CD4-positive, CD25-positive, alpha-beta regulatory T cell (primary cell): ENCODE results near the gene TMPRSS4. TPM values are rescaled to one million over a fixed set of nuclear protein-coding genes. Genes with fewer than 3 reads are reported as not detected.

Experiments
- ATAC-seq, 2 donors: fragments of 150-1000 bp; cut with Tn5 transposase; one replicate each; pipeline ENCODE4 v1.10.0; 2021; ENCODE audit warnings: low read depth in 2 of 2, moderate number of reproducible peaks in 2 of 2, moderate library complexity in 1 of 2
- DNase-seq, 3 donors: peaks; one replicate each; pipeline versions ENCODE4 v3.0.0 to v3.0.0-alpha.2; 2012 to 2022; ENCODE audit warnings: mixed read lengths in 1 of 3
- H3K27ac ChIP-seq: one replicate; pipeline ENCODE4 v1.7.0; 2013; ENCODE audit warnings: mild to moderate bottlenecking, low read length; ENCODE audit not compliant: insufficient read depth, poor library complexity, severe bottlenecking
- H3K27me3 ChIP-seq: one replicate; pipeline ENCODE4 v1.7.0; 2013; ENCODE audit warnings: low read length; ENCODE audit not compliant: control insufficient read depth, insufficient read depth
- H3K36me3 ChIP-seq: one replicate; pipeline ENCODE4 v1.7.0; 2013; ENCODE audit warnings: mild to moderate bottlenecking, low read length, moderate library complexity; ENCODE audit not compliant: control insufficient read depth, insufficient read depth
- H3K4me1 ChIP-seq: 2 replicates; pipeline ENCODE4 v1.7.0; 2013; ENCODE audit warnings: mild to moderate bottlenecking, low read length; ENCODE audit not compliant: insufficient read depth, control insufficient read depth, poor library complexity, severe bottlenecking
- H3K4me3 ChIP-seq: one replicate; pipeline ENCODE4 v1.7.0; 2013; ENCODE audit warnings: low read depth, mild to moderate bottlenecking, low read length, moderate library complexity
- H3K9me3 ChIP-seq, 2 experiments: 1 replicate in 1 of 2; 2 replicates in 1 of 2; pipeline ENCODE4 v1.7.0; 2013; ENCODE audit warnings: low read length in 2 of 2, mild to moderate bottlenecking in 1 of 2, moderate library complexity in 1 of 2; ENCODE audit not compliant: control insufficient read depth in 2 of 2
- H3K27ac Mint-ChIP-seq, 3 donors: one replicate each; pipeline ENCODE4 v1.8.0; 2020 to 2022; ENCODE audit warnings: mild to moderate bottlenecking in 3 of 3, mixed read lengths in 3 of 3, moderate library complexity in 2 of 3
- H3K27me3 Mint-ChIP-seq: one replicate; pipeline ENCODE4 v1.8.0; 2022; ENCODE audit warnings: mild to moderate bottlenecking, mixed read lengths
- H3K36me3 Mint-ChIP-seq: one replicate; pipeline ENCODE4 v1.8.0; 2020; ENCODE audit warnings: mixed read lengths
- H3K4me1 Mint-ChIP-seq, 4 donors: one replicate each; pipeline ENCODE4 v1.8.0; 2020 to 2022; ENCODE audit warnings: mixed read lengths in 4 of 4, mild to moderate bottlenecking in 1 of 4
- H3K4me3 Mint-ChIP-seq, 4 donors: one replicate each; pipeline ENCODE4 v1.8.0; 2020 to 2022; ENCODE audit warnings: mild to moderate bottlenecking in 4 of 4, mixed read lengths in 4 of 4, moderate library complexity in 3 of 4
- H3K9me3 Mint-ChIP-seq, 7 donors: one replicate each; pipeline ENCODE4 v1.8.0; 2020 to 2022; ENCODE audit warnings: mixed read lengths in 7 of 7, mild to moderate bottlenecking in 3 of 7, moderate library complexity in 2 of 7
- polyA plus RNA-seq, 4 donors: library from polyadenylated mRNA; unstranded; fragments of 300-500 nt; fragmentation: Illumina TruSeq; gene quantifications; one replicate each; pipeline ENCODE4 v1.2.3, GENCODE V29; 2021
- total RNA-seq: library from RNA; stranded (reverse); gene quantifications from one replicate; pipeline ENCODE4 v1.2.3, GENCODE V29; 2022

The TMPRSS4 gene
- total and polyA plus RNA-seq, 5 donors from 2014 or later, result not detected

GRCh38 chr11:118073554-118073953, 3.3 kb upstream of the TMPRSS4 start:
- ATAC-seq, result no peak
- Mint-ChIP-seq H3K27me3 (peaks cover 6% of the 10 kb centered on the region), H3K27ac (no peak overlapping the region)

GRCh38 chr11:118074091-118074685, 2.7 kb upstream of the TMPRSS4 start:
- Mint-ChIP-seq H3K9me3 (peaks cover 0 to 1% (median 0%) of the 10 kb centered on the region in 7 donors), H3K27me3 (peaks cover 6% of the 10 kb centered on the region), H3K27ac (peak overlapping the region in 1 of 3 donors; percentile 70), H3K4me3 (no peak overlapping the region), H3K36me3 (no peaks in the 10 kb centered on the region), H3K4me1 (peaks cover 0 to 3% (median 0%) of the 10 kb centered on the region in 4 donors)
- no peaks in the 10 kb centered on the region for H3K27me3 ChIP-seq
- no peak overlapping the region for H3K4me3 ChIP-seq
- H3K36me3 ChIP-seq, result no peaks in the 10 kb centered on the region
- H3K4me1 ChIP-seq, result no peaks in the 10 kb centered on the region
- no peak for DNase-seq
- no peaks in the 10 kb centered on the region for H3K9me3 ChIP-seq
- ATAC-seq, result no peak
- H3K27ac ChIP-seq, result no peak overlapping the region

More at GRCh38 chr11:118073554-118073953, 3.3 kb upstream of the TMPRSS4 start:
- Histone ChIP-seq H3K27me3 (no peaks in the 10 kb centered on the region), H3K27ac (no peak overlapping the region), H3K9me3 (no peaks in the 10 kb centered on the region), H3K4me1 (no peaks in the 10 kb centered on the region), H3K36me3 (no peaks in the 10 kb centered on the region), H3K4me3 (no peak overlapping the region)
- Mint-ChIP-seq H3K9me3 (peaks cover 0 to 1% (median 0%) of the 10 kb centered on the region in 7 donors), H3K4me3 (no peak overlapping the region), H3K4me1 (peaks cover 0 to 3% (median 0%) of the 10 kb centered on the region in 4 donors), H3K36me3 (no peaks in the 10 kb centered on the region)
- DNase-seq, result no peak

- H3K27ac ChIP-seq, result no peak overlapping the region
- H3K4me3 Mint-ChIP-seq, result no peak overlapping the region
- no peak overlapping the region for H3K4me3 ChIP-seq
- H3K9me3 Mint-ChIP-seq, result peaks cover 0 to 1% (median 0%) of the 10 kb centered on the region in 7 donors
- peaks cover 0 to 3% (median 0%) of the 10 kb centered on the region in 4 donors for H3K4me1 Mint-ChIP-seq
- H3K36me3 Mint-ChIP-seq, result no peaks in the 10 kb centered on the region
- H3K9me3 ChIP-seq, result no peaks in the 10 kb centered on the region
- no peaks in the 10 kb centered on the region for H3K4me1 ChIP-seq
- H3K36me3 ChIP-seq, result no peaks in the 10 kb centered on the region
- no peaks in the 10 kb centered on the region for H3K27me3 ChIP-seq
- H3K27me3 Mint-ChIP-seq, result peaks cover 6% of the 10 kb centered on the region
- DNase-seq (no peak), ATAC-seq (no peak)
- H3K27ac Mint-ChIP-seq, result no peak overlapping the region
Observed at GRCh38 chr11:118074785-118075184, 2.1 kb upstream of the TMPRSS4 start.

GRCh38 chr11:118078911-118079411, 2.1 kb downstream of the TMPRSS4 start:
- ATAC-seq, result no peak
- H3K4me3 Mint-ChIP-seq, result no peak overlapping the region
- H3K9me3 ChIP-seq, result no peaks in the 10 kb centered on the region
- peaks cover 15% of the 10 kb centered on the region for H3K27me3 Mint-ChIP-seq
- no peaks in the 10 kb centered on the region for H3K36me3 ChIP-seq
- DNase-seq, result no peak
- H3K4me1 Mint-ChIP-seq, result peaks cover 0 to 3% (median under 1%) of the 10 kb centered on the region in 4 donors
- no peaks in the 10 kb centered on the region for H3K4me1 ChIP-seq
- no peaks in the 10 kb centered on the region for H3K27me3 ChIP-seq
- no peak overlapping the region for H3K4me3 ChIP-seq
- no peak overlapping the region for H3K27ac Mint-ChIP-seq
- peaks cover 0 to 1% (median 0%) of the 10 kb centered on the region in 7 donors for H3K9me3 Mint-ChIP-seq
- no peak overlapping the region for H3K27ac ChIP-seq
- H3K36me3 Mint-ChIP-seq, result no peaks in the 10 kb centered on the region

- H3K9me3 ChIP-seq, result no peaks in the 10 kb centered on the region
- no peak overlapping the region for H3K27ac ChIP-seq
- H3K4me1 ChIP-seq, result no peaks in the 10 kb centered on the region
- no peak overlapping the region for H3K4me3 ChIP-seq
- Mint-ChIP-seq H3K27me3 (peaks cover 11% of the 10 kb centered on the region), H3K36me3 (no peaks in the 10 kb centered on the region), H3K9me3 (peaks cover 0 to 1% (median 0%) of the 10 kb centered on the region in 7 donors), H3K27ac (no peak overlapping the region), H3K4me3 (no peak overlapping the region), H3K4me1 (peaks cover 0 to 3% (median under 1%) of the 10 kb centered on the region in 4 donors)
- DNase-seq, result peak in 1 of 3 donors; percentile 5
- no peaks in the 10 kb centered on the region for H3K36me3 ChIP-seq
- H3K27me3 ChIP-seq, result no peaks in the 10 kb centered on the region
- no peak for ATAC-seq
Observed at GRCh38 chr11:118079491-118079890, 2.6 kb downstream of the TMPRSS4 start.

- H3K4me3 Mint-ChIP-seq, result no peak overlapping the region
- Histone ChIP-seq H3K4me1 (no peaks in the 10 kb centered on the region), H3K36me3 (no peaks in the 10 kb centered on the region), H3K9me3 (no peaks in the 10 kb centered on the region), H3K27me3 (no peaks in the 10 kb centered on the region), H3K4me3 (no peak overlapping the region), H3K27ac (no peak overlapping the region)
- no peak for DNase-seq
- no peak overlapping the region for H3K27ac Mint-ChIP-seq
- no peaks in the 10 kb centered on the region for H3K36me3 Mint-ChIP-seq
- H3K9me3 Mint-ChIP-seq, result peaks cover 0 to 1% (median 0%) of the 10 kb centered on the region in 7 donors
- no peak for ATAC-seq
- peaks cover 11% of the 10 kb centered on the region for H3K27me3 Mint-ChIP-seq
- peaks cover 0 to 3% (median under 1%) of the 10 kb centered on the region in 4 donors for H3K4me1 Mint-ChIP-seq
Observed at GRCh38 chr11:118080296-118080695, 3.4 kb downstream of the TMPRSS4 start.

GRCh38 chr11:118081241-118081958, 4.5 kb downstream of the TMPRSS4 start:
- ATAC-seq, result no peak
- no peaks in the 10 kb centered on the region for H3K4me1 ChIP-seq
- peaks cover 0 to 3% (median under 1%) of the 10 kb centered on the region in 4 donors for H3K4me1 Mint-ChIP-seq

More at GRCh38 chr11:118081241-118081958, 4.5 kb downstream of the TMPRSS4 start:
- peaks cover 11% of the 10 kb centered on the region for H3K27me3 Mint-ChIP-seq
- Histone ChIP-seq H3K4me3 (no peak overlapping the region), H3K9me3 (peaks cover 0 to 1% of the 10 kb centered on the region in 2 experiments), H3K36me3 (no peaks in the 10 kb centered on the region), H3K27me3 (no peaks in the 10 kb centered on the region), H3K27ac (no peak overlapping the region)
- H3K9me3 Mint-ChIP-seq, result peaks cover 0 to 5% (median 0%) of the 10 kb centered on the region in 7 donors
- DNase-seq, result no peak
- no peak overlapping the region for H3K4me3 Mint-ChIP-seq
- H3K36me3 Mint-ChIP-seq, result no peaks in the 10 kb centered on the region
- H3K27ac Mint-ChIP-seq, result no peak overlapping the region
